Osteoblast (primary cell): ENCODE measurements around the gene MPG. TPM values are rescaled to one million over a fixed set of nuclear protein-coding genes. Genes with fewer than 3 reads are reported as not detected.

ENCODE experiments used
- DNase-seq: peaks from one replicate; pipeline ENCODE4 v3.0.0; 2011; ENCODE audit warnings: low spot score, mixed read lengths; ENCODE audit not compliant: insufficient read length; ENCODE audit errors: missing footprints
- H2AFZ ChIP-seq: 2 replicates; pipeline ENCODE4 v1.6.0; 2011; ENCODE audit warnings: mild to moderate bottlenecking, low read length
- H3K27ac ChIP-seq: 2 replicates; pipeline ENCODE4 v1.5.1; 2011; ENCODE audit warnings: mild to moderate bottlenecking, low read depth, low read length, moderate library complexity
- H3K27me3 ChIP-seq: 2 replicates; pipeline ENCODE4 v1.6.0; 2012; ENCODE audit warnings: mild to moderate bottlenecking, control low read depth, inconsistent platforms, low read length, moderate library complexity; ENCODE audit not compliant: insufficient read depth
- H3K36me3 ChIP-seq: 2 replicates; pipeline ENCODE4 v1.5.1; 2011; ENCODE audit warnings: mild to moderate bottlenecking, low read length, control low read depth, moderate library complexity; ENCODE audit not compliant: insufficient read depth
- H3K4me1 ChIP-seq: 2 replicates; pipeline ENCODE4 v1.5.1; 2011; ENCODE audit warnings: mild to moderate bottlenecking, low read length, control low read depth, moderate library complexity; ENCODE audit not compliant: insufficient read depth
- H3K4me2 ChIP-seq: 2 replicates; pipeline ENCODE4 v1.6.0; 2011; ENCODE audit warnings: mild to moderate bottlenecking, low read length; ENCODE audit not compliant: insufficient read depth
- H3K4me3 ChIP-seq: fragments of 200-600 bp; sonication (generic); 3 replicates; pipeline ENCODE4 v1.5.1; 2012; ENCODE audit warnings: mild to moderate bottlenecking, low read length, inconsistent platforms; ENCODE audit not compliant: insufficient read depth
- H3K79me2 ChIP-seq: 2 replicates; pipeline ENCODE4 v1.6.0; 2012; ENCODE audit warnings: mild to moderate bottlenecking, low read length, control low read depth, inconsistent platforms; ENCODE audit not compliant: insufficient read depth
- H3K9me3 ChIP-seq: 2 replicates; pipeline ENCODE4 v1.5.1; 2011; ENCODE audit warnings: low read depth, low read length, control low read depth
- H4K20me1 ChIP-seq: 2 replicates; pipeline ENCODE4 v1.6.0; 2012; ENCODE audit warnings: mild to moderate bottlenecking, low read length, control low read depth; ENCODE audit not compliant: insufficient read depth
- CTCF ChIP-seq: IDR thresholded peaks from 2 replicates; pipeline ENCODE4 v1.5.1; 2011; ENCODE audit warnings: mild to moderate bottlenecking, low read depth, low read length, moderate library complexity; ENCODE audit errors: extremely low read depth
- total RNA-seq: library from RNA; depleted of rRNA; stranded (reverse); fragments of >200 nt; gene quantifications from 2 replicates; pipeline ENCODE4 v1.2.3, GENCODE V29; 2012

Gene MPG
- total RNA-seq, 1 donor: 180 TPM

- Histone ChIP-seq H3K36me3 (peaks cover 17% of the 10 kb centered on the region), H2AFZ (no peak overlapping the region), H3K4me1 (no peaks in the 10 kb centered on the region), H3K9me3 (no peaks in the 10 kb centered on the region), H3K4me3 (no peak overlapping the region), H3K79me2 (no peaks in the 10 kb centered on the region), H3K27me3 (no peaks in the 10 kb centered on the region), H3K4me2 (peak overlapping the region; percentile 58), H4K20me1 (no peaks in the 10 kb centered on the region), H3K27ac (no peak overlapping the region)
- no peak for DNase-seq
- no peak for TF ChIP-seq CTCF
These were observed 36.0 kb upstream of the MPG start for GRCh38 chr16:42069-42457.

- Histone ChIP-seq H4K20me1 (no peaks in the 10 kb centered on the region), H3K36me3 (peaks cover 19% of the 10 kb centered on the region), H3K27ac (no peak overlapping the region), H2AFZ (no peak overlapping the region), H3K79me2 (no peaks in the 10 kb centered on the region), H3K9me3 (no peaks in the 10 kb centered on the region), H3K4me2 (no peak overlapping the region), H3K27me3 (no peaks in the 10 kb centered on the region), H3K4me3 (no peak overlapping the region), H3K4me1 (no peaks in the 10 kb centered on the region)
- TF ChIP-seq CTCF: no peak
- DNase-seq: peak; percentile 54
These were observed 35.3 kb upstream of the MPG start for GRCh38 chr16:42691-43090.

GRCh38 chr16:43294-43693, 34.7 kb upstream of the MPG start:
- Histone ChIP-seq H2AFZ (no peak overlapping the region), H3K9me3 (no peaks in the 10 kb centered on the region), H3K27ac (no peak overlapping the region), H3K27me3 (no peaks in the 10 kb centered on the region), H3K36me3 (peaks cover 19% of the 10 kb centered on the region), H3K4me2 (no peak overlapping the region), H3K79me2 (no peaks in the 10 kb centered on the region), H4K20me1 (no peaks in the 10 kb centered on the region), H3K4me1 (no peaks in the 10 kb centered on the region), H3K4me3 (no peak overlapping the region)
- TF ChIP-seq CTCF: no peak
- DNase-seq: no peak

GRCh38 chr16:44655-45054, 33.4 kb upstream of the MPG start:
- Histone ChIP-seq H3K4me1 (no peaks in the 10 kb centered on the region), H4K20me1 (no peaks in the 10 kb centered on the region), H3K4me3 (no peak overlapping the region), H3K27me3 (no peaks in the 10 kb centered on the region), H3K27ac (no peak overlapping the region), H2AFZ (no peak overlapping the region), H3K4me2 (no peak overlapping the region), H3K79me2 (no peaks in the 10 kb centered on the region), H3K9me3 (no peaks in the 10 kb centered on the region), H3K36me3 (peaks cover 19% of the 10 kb centered on the region)
- DNase-seq: no peak
- TF ChIP-seq CTCF: no peak
